ENCODE data around the gene CNIH2. TPM values are rescaled to one million over a fixed set of nuclear protein-coding genes. Genes with fewer than 3 reads are reported as not detected.

CNIH2 gene
- total and polyA plus RNA-seq, 2 of the 13 experiments (the other 11 are each of a cell fraction or from before 2014, with no cell fraction given) = 0.60 to 0.69 TPM

DNA sequence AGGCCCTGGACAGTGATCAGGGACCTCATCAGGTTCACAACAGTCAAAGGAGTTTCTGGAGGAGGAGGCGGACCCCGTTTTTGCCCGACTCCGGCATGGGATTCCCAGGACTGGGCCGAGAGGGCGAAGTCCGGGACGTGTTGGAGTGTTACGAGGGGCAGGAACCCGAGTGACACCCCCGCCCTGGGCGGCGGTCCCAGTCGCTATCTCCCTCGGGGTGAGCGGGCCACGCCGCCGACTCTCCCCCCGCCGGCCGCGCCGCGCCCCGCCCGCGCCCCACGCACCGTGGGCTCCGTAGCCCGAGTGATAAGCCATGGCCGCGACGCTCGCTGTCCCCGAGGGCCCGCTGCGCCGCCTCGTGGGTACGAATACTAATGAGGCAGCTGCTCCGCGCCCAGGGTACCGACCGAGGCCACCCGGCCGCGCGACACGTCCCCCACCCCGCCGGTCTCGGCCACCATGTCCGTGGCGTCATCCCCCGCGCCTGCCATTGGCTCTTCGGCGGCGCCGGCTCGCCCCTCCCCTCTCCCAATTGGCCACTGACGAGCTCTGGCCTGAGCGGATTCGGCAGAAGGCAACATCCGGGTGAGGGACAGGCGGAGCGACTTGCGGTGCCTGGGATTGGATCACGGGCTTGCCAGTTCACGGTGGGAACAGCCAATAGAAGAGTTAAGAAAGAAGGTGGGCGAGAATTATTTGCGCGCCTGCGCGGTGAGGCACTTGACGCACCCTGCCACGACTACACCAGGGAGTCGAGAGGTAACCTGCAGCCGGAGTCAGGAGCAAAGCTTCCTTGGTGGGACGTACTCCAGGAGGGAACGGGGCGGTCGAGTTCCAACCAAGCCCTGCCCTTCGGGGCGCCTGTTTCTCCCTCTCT lies 10.9 kb downstream of the CNIH2 start, which contains the start of gene YIF1A (continued):
- TF ChIP-seq, protein P1, sequence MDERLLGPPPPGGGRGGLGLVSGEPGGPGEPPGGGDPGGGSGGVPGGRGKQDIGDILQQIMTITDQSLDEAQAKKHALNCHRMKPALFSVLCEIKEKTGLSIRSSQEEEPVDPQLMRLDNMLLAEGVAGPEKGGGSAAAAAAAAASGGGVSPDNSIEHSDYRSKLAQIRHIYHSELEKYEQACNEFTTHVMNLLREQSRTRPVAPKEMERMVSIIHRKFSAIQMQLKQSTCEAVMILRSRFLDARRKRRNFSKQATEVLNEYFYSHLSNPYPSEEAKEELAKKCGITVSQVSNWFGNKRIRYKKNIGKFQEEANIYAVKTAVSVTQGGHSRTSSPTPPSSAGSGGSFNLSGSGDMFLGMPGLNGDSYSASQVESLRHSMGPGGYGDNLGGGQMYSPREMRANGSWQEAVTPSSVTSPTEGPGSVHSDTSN (CRISPR knock-in tag; IDR thresholded peaks at IDR 0.05) = peak; percentile 94
- TF ChIP-seq MEF2D (CRISPR knock-in tag; IDR thresholded peaks at IDR 0.05) (0 out of 2 replicates have a peak, but pooled peaks have one; percentile 68), HNF4A (CRISPR knock-in tag; IDR thresholded peaks at IDR 0.05) (no peak; the same call in 1 of the 2 replicates), ZNF556 (CRISPR knock-in tag; IDR thresholded peaks at IDR 0.05; ENCODE audit: borderline replicate concordance) (no peak), RAD21 (CRISPR knock-in tag; IDR thresholded peaks at IDR 0.05) (peak; percentile 63; the same call in 1 of the 2 replicates), PHF8 (CRISPR knock-in tag; IDR thresholded peaks at IDR 0.05) (peak; percentile 76), ZKSCAN8 (CRISPR knock-in tag; IDR thresholded peaks at IDR 0.05; ENCODE audit: borderline replicate concordance) (no peak), MIXL1 (CRISPR knock-in tag; IDR thresholded peaks at IDR 0.05) (peak; percentile 46; the same call in 1 of the 2 replicates), SNRNP70 (IDR thresholded peaks at IDR 0.05; ENCODE audit: low read depth, low read length) (no peak), PHF21A (CRISPR knock-in tag; IDR thresholded peaks at IDR 0.05) (peak; percentile 45), ATF1 (CRISPR knock-in tag; IDR thresholded peaks at IDR 0.05) (peak; percentile 75; the same call in 1 of the 2 replicates)
- TF ChIP-seq, protein P2, sequence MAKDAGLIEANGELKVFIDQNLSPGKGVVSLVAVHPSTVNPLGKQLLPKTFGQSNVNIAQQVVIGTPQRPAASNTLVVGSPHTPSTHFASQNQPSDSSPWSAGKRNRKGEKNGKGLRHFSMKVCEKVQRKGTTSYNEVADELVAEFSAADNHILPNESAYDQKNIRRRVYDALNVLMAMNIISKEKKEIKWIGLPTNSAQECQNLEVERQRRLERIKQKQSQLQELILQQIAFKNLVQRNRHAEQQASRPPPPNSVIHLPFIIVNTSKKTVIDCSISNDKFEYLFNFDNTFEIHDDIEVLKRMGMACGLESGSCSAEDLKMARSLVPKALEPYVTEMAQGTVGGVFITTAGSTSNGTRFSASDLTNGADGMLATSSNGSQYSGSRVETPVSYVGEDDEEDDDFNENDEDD (CRISPR knock-in tag; IDR thresholded peaks at IDR 0.05; ENCODE audit: borderline replicate concordance) = peak; percentile 39; the same call in 1 of the 2 replicates
- TF ChIP-seq, protein P3, sequence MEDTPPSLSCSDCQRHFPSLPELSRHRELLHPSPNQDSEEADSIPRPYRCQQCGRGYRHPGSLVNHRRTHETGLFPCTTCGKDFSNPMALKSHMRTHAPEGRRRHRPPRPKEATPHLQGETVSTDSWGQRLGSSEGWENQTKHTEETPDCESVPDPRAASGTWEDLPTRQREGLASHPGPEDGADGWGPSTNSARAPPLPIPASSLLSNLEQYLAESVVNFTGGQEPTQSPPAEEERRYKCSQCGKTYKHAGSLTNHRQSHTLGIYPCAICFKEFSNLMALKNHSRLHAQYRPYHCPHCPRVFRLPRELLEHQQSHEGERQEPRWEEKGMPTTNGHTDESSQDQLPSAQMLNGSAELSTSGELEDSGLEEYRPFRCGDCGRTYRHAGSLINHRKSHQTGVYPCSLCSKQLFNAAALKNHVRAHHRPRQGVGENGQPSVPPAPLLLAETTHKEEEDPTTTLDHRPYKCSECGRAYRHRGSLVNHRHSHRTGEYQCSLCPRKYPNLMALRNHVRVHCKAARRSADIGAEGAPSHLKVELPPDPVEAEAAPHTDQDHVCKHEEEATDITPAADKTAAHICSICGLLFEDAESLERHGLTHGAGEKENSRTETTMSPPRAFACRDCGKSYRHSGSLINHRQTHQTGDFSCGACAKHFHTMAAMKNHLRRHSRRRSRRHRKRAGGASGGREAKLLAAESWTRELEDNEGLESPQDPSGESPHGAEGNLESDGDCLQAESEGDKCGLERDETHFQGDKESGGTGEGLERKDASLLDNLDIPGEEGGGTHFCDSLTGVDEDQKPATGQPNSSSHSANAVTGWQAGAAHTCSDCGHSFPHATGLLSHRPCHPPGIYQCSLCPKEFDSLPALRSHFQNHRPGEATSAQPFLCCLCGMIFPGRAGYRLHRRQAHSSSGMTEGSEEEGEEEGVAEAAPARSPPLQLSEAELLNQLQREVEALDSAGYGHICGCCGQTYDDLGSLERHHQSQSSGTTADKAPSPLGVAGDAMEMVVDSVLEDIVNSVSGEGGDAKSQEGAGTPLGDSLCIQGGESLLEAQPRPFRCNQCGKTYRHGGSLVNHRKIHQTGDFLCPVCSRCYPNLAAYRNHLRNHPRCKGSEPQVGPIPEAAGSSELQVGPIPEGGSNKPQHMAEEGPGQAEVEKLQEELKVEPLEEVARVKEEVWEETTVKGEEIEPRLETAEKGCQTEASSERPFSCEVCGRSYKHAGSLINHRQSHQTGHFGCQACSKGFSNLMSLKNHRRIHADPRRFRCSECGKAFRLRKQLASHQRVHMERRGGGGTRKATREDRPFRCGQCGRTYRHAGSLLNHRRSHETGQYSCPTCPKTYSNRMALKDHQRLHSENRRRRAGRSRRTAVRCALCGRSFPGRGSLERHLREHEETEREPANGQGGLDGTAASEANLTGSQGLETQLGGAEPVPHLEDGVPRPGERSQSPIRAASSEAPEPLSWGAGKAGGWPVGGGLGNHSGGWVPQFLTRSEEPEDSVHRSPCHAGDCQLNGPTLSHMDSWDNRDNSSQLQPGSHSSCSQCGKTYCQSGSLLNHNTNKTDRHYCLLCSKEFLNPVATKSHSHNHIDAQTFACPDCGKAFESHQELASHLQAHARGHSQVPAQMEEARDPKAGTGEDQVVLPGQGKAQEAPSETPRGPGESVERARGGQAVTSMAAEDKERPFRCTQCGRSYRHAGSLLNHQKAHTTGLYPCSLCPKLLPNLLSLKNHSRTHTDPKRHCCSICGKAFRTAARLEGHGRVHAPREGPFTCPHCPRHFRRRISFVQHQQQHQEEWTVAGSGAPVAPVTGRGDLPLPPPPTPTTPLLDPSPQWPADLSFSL (CRISPR knock-in tag; IDR thresholded peaks at IDR 0.05) = no peak
- TF ChIP-seq, protein P4, sequence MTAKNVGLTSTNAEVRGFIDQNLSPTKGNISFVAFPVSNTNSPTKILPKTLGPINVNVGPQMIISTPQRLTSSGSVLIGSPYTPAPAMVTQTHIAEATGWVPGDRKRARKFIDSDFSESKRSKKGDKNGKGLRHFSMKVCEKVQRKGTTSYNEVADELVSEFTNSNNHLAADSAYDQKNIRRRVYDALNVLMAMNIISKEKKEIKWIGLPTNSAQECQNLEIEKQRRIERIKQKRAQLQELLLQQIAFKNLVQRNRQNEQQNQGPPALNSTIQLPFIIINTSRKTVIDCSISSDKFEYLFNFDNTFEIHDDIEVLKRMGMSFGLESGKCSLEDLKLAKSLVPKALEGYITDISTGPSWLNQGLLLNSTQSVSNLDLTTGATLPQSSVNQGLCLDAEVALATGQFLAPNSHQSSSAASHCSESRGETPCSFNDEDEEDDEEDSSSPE (CRISPR knock-in tag; IDR thresholded peaks at IDR 0.05) = peak; percentile 47; the same call in 1 of the 2 replicates
- TF ChIP-seq, protein P5, sequence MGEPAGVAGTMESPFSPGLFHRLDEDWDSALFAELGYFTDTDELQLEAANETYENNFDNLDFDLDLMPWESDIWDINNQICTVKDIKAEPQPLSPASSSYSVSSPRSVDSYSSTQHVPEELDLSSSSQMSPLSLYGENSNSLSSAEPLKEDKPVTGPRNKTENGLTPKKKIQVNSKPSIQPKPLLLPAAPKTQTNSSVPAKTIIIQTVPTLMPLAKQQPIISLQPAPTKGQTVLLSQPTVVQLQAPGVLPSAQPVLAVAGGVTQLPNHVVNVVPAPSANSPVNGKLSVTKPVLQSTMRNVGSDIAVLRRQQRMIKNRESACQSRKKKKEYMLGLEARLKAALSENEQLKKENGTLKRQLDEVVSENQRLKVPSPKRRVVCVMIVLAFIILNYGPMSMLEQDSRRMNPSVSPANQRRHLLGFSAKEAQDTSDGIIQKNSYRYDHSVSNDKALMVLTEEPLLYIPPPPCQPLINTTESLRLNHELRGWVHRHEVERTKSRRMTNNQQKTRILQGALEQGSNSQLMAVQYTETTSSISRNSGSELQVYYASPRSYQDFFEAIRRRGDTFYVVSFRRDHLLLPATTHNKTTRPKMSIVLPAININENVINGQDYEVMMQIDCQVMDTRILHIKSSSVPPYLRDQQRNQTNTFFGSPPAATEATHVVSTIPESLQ (CRISPR knock-in tag; conservative IDR thresholded peaks at IDR 0.05) = no peak

Measured in HepG2 (cell line).